PC-9 (cell line): ENCODE data around the gene F7. TPM values are rescaled to one million over a fixed set of nuclear protein-coding genes. Genes with fewer than 3 reads are reported as not detected.

Source experiments
- BruUV-seq: library from RNA; stranded (reverse); fragments of 400-500 nt; replicated peaks from 2 replicates; lab custom pipeline; 2021; lab: Mats Ljungman, UMichigan
- CTCF ChIA-PET: fragments of 300-600 bp; sonication (Branson Sonifier 250); formaldehyde crosslinking; loops from one replicate; lab custom pipeline; 2022; ENCODE audit warnings: antibody characterized with exemption; lab: Charles Lee
- POLR2A ChIA-PET: fragments of 300-600 bp; sonication (Branson Sonifier 250); formaldehyde crosslinking; loops from one replicate; lab custom pipeline; 2022; ENCODE audit warnings: antibody characterized with exemption; ENCODE audit not compliant: unreplicated experiment; lab: Charles Lee
- DNase-seq, 2 experiments: peaks; one replicate each; pipeline versions ENCODE4 v3.0.0 to v3.0.0-alpha.2; 2015 to 2022; ENCODE audit warnings: mixed read lengths in 1 of 2
- H2AFZ ChIP-seq: fragments of 200-600 bp; sonication (generic); 2 replicates; pipeline ENCODE4 v1.8.1; 2017; ENCODE audit warnings: antibody characterized with exemption
- H3F3A ChIP-seq: fragments of 200-600 bp; sonication (generic); 2 replicates; pipeline ENCODE4 v1.8.1; 2017; ENCODE audit warnings: antibody characterized with exemption, mild to moderate bottlenecking, low read depth; ENCODE audit not compliant: insufficient read depth
- H3K27ac ChIP-seq: fragments of 200-600 bp; sonication (generic); 2 replicates; pipeline ENCODE4 v1.6.1; 2016; ENCODE audit warnings: mixed run types
- H3K27me3 ChIP-seq: fragments of 200-600 bp; sonication (generic); 2 replicates; pipeline ENCODE4 v1.6.1; 2016; ENCODE audit warnings: low read depth, mixed run types; ENCODE audit not compliant: insufficient read depth
- H3K36me3 ChIP-seq: fragments of 200-600 bp; sonication (generic); 2 replicates; pipeline ENCODE4 v1.6.1; 2016; ENCODE audit warnings: low read depth, mixed run types
- H3K4me1 ChIP-seq: fragments of 200-600 bp; sonication (generic); replicated peaks from 2 replicates; pipeline ENCODE4 v1.6.1; 2016; ENCODE audit warnings: mixed run types; ENCODE audit not compliant: insufficient read depth
- H3K4me2 ChIP-seq: fragments of 200-600 bp; sonication (generic); 2 replicates; pipeline ENCODE4 v1.6.1; 2017; ENCODE audit warnings: mixed run types
- H3K4me3 ChIP-seq: fragments of 200-600 bp; sonication (generic); 2 replicates; pipeline ENCODE4 v1.6.1; 2016; ENCODE audit warnings: mixed run types
- H3K79me2 ChIP-seq: fragments of 200-600 bp; sonication (generic); 2 replicates; pipeline ENCODE4 v1.6.1; 2017; ENCODE audit warnings: low read depth, mixed run types
- H3K9me2 ChIP-seq: fragments of 200-600 bp; sonication (generic); 2 replicates; pipeline ENCODE4 v1.8.1; 2017; ENCODE audit warnings: mild to moderate bottlenecking; ENCODE audit not compliant: insufficient read depth
- H3K9me3 ChIP-seq: fragments of 200-600 bp; sonication (generic); 2 replicates; pipeline ENCODE4 v1.8.1; 2016; ENCODE audit warnings: low read depth; ENCODE audit not compliant: insufficient read depth
- H4K20me1 ChIP-seq: fragments of 200-600 bp; sonication (generic); 2 replicates; pipeline ENCODE4 v1.8.1; 2017; ENCODE audit not compliant: insufficient read depth
- EZH2 ChIP-seq: fragments of 200-600 bp; sonication (generic); IDR thresholded peaks from 2 replicates; pipeline ENCODE4 v1.8.0; 2017; ENCODE audit warnings: antibody characterized with exemption, low read depth
- intact Hi-C: fragments of 100-400 bp; cut with micrococcal nuclease; formaldehyde crosslinking; loops from one replicate; pipeline ENCODE4 v1.10.0; 2022; ENCODE audit not compliant: unreplicated experiment
- total RNA-seq: library from RNA; stranded (reverse); gene quantifications from 2 replicates; pipeline ENCODE4 v1.2.3, GENCODE V29; 2021
- TF ChIP-seq, protein P1 (sequence below): fragments of 200-600 bp; sonication (generic); conservative IDR thresholded peaks from 2 replicates; pipeline ENCODE4 v1.6.1; 2017; ENCODE audit warnings: mixed run types, antibody characterized with exemption, mild to moderate bottlenecking, moderate library complexity

The F7 gene
- total RNA-seq, 1 experiment from 2014 or later: not detected

DNA sequence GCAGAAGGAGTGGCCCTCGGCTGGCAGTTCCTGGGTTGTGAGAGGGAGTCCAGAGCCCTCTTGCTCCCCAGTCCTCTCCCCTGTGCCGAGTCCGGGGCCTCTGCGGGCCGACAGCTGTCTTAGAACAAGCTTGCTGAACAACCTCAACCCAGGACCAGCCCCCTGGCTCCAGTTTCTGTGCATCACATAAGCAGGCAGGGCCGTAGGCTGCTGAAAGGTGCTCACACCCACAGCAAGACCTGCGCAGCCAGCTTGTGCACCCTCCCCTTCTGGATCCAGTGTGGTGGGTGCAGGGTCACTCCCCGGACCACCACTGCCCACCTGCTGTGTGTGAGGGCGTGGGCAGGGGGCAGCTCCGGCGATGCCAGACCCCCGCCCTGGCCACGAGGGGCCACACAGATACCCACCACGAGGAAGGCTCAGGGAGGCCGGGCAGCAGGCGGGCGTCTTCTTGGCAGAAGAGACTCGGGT lies 25.2 kb upstream of the F7 start:
- Histone ChIP-seq H2AFZ (no peak overlapping the region), H3K27ac (no peak overlapping the region), H4K20me1 (no peaks in the 10 kb centered on the region), H3K4me3 (no peak overlapping the region), H3K4me2 (no peak overlapping the region), H3K27me3 (no peaks in the 10 kb centered on the region), H3K4me1 (no peaks in the 10 kb centered on the region), H3K9me2 (no peaks in the 10 kb centered on the region), H3K79me2 (no peaks in the 10 kb centered on the region), H3K36me3 (no peaks in the 10 kb centered on the region), H3F3A (no peaks in the 10 kb centered on the region), H3K9me3 (no peaks in the 10 kb centered on the region)
- TF ChIP-seq EZH2: no peak
- TF ChIP-seq, protein P1, sequence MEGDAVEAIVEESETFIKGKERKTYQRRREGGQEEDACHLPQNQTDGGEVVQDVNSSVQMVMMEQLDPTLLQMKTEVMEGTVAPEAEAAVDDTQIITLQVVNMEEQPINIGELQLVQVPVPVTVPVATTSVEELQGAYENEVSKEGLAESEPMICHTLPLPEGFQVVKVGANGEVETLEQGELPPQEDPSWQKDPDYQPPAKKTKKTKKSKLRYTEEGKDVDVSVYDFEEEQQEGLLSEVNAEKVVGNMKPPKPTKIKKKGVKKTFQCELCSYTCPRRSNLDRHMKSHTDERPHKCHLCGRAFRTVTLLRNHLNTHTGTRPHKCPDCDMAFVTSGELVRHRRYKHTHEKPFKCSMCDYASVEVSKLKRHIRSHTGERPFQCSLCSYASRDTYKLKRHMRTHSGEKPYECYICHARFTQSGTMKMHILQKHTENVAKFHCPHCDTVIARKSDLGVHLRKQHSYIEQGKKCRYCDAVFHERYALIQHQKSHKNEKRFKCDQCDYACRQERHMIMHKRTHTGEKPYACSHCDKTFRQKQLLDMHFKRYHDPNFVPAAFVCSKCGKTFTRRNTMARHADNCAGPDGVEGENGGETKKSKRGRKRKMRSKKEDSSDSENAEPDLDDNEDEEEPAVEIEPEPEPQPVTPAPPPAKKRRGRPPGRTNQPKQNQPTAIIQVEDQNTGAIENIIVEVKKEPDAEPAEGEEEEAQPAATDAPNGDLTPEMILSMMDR: no peak
- POLR2A ChIA-PET: no interaction called here
- intact Hi-C loops: no loop called here
- CTCF ChIA-PET: no interaction called here
- BruUV-seq: no TSS peak
- no peak for DNase-seq

DNA sequence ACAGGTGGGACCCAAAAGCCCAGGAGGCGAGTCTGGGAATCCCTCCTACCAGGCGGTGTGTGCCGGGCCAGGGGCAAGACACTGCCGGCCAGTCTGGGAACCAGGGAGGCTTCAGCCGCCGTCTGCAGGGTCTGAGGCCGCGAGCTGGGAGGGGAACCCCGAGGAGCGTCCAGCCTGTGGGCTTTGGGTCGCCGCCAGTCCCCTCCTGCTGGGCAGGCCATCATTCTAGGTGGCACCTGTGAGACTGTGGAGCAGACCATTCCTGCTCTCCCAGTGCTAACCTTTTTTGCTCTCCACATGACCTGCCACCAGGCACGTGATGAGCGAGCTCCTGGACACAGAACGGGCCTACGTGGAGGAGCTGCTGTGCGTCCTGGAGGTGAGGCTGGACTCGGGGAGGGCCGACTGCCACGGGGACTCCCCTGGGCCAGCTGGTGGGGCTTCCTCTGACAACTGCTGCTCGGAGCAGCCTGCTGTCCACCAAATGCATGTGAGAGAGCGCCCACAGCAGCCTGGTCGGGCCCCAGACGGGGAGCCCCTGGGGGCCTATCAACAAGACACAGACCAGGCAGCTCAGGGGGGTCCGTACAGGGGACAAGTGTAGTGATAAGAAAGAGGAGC lies 24.6 kb upstream of the F7 start:
- no peaks in the 10 kb centered on the region for H3K4me1 ChIP-seq
- no peak overlapping the region for H3K27ac ChIP-seq
- TF ChIP-seq, protein P1: no peak
- TF ChIP-seq EZH2: no peak
- no TSS peak for BruUV-seq
- H2AFZ ChIP-seq: no peak overlapping the region
- H3K9me3 ChIP-seq: no peaks in the 10 kb centered on the region
- no peaks in the 10 kb centered on the region for H3K79me2 ChIP-seq
- H3K9me2 ChIP-seq: no peaks in the 10 kb centered on the region
- intact Hi-C loops: no loop called here
- no peak overlapping the region for H3K4me2 ChIP-seq
- ChIA-PET POLR2A (no interaction called here), CTCF (no interaction called here)
- DNase-seq: no peak
- H4K20me1 ChIP-seq: no peaks in the 10 kb centered on the region
- H3K27me3 ChIP-seq: no peaks in the 10 kb centered on the region
- H3F3A ChIP-seq: no peaks in the 10 kb centered on the region
- no peak overlapping the region for H3K4me3 ChIP-seq
- no peaks in the 10 kb centered on the region for H3K36me3 ChIP-seq

- Histone ChIP-seq H3K27me3 (no peaks in the 10 kb centered on the region), H3K9me3 (no peaks in the 10 kb centered on the region), H3K36me3 (no peaks in the 10 kb centered on the region), H3K4me3 (no peak overlapping the region), H3K27ac (no peak overlapping the region), H2AFZ (no peak overlapping the region), H3F3A (peaks cover 4% of the 10 kb centered on the region; the same call in 1 of the 2 replicates), H3K9me2 (no peaks in the 10 kb centered on the region), H3K4me1 (no peaks in the 10 kb centered on the region), H3K4me2 (no peak overlapping the region), H3K79me2 (no peaks in the 10 kb centered on the region), H4K20me1 (no peaks in the 10 kb centered on the region; the same call in 1 of the 2 replicates)
- DNase-seq: no peak
- ChIA-PET POLR2A (no interaction called here), CTCF (no interaction called here)
- TF ChIP-seq, protein P1: no peak
- no peak for TF ChIP-seq EZH2
- intact Hi-C loops: no loop called here
- BruUV-seq: no TSS peak
These were observed 23.2 kb upstream of the F7 start for GRCh38 chr13:113082198-113083021.
